HG03064 (cell line): ENCODE measurements around the gene PEPD.

Experiments used
- ATAC-seq: cut with Tn5 transposase; IDR thresholded peaks from one replicate; pipeline ENCODE4 v1.9.1; 2021; ENCODE audit warnings: low read depth; ENCODE audit not compliant: unreplicated experiment

PEPD gene

GRCh38 chr19:33513424-33513823, 8.2 kb downstream of the PEPD start:
- no peak for ATAC-seq

DNA sequence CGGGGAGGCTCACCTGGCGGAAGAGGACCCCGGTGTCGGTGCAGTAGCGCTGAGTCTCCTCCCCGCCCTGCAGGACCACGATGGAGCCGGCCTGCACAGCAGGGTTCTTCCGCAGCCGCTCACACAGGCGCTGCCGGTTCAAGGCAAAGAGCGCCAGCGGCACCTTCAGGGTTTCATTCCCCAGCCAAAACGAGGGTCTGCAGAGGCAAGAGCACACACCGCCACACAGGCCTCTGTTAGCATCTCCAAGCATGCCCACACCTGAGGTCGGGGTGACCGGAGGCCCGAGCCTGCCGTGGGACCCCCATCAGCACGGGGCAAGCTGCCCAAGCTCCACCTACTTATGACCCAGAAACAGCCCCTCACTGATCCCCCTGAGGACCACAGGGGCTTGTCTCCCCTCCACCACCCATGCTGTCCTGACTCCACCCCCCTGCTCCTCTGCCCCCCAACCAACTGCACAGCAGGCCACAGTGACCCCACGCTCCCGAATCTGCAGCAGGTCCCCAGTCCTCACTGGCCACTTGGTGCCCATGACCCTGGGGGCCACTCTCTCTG, 8.9 kb downstream of the PEPD start:
- no peak for ATAC-seq

DNA sequence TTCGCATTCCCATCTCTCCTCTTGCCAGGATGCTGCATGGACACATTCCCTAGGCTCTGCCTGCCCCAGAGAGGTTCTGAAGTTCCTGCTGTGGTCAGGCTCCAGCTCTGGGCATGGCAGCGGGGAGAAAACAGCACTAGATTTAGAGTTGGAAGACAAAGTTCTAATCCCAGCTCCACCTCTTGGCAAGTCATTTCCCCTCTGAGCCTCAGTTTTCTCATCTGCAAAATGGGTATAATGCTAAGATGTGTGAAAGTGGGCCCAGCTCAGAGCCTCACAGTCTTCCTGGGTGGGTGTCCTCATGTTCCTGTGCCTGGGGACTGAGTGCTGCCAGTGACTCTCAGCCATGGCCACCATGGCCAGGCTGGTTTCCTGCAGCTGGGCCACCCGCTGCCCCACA, 9.6 kb downstream of the PEPD start:
- ATAC-seq = no peak

- no peak for ATAC-seq
These were observed 10.2 kb downstream of the PEPD start for GRCh38 chr19:33511346-33511745.

DNA sequence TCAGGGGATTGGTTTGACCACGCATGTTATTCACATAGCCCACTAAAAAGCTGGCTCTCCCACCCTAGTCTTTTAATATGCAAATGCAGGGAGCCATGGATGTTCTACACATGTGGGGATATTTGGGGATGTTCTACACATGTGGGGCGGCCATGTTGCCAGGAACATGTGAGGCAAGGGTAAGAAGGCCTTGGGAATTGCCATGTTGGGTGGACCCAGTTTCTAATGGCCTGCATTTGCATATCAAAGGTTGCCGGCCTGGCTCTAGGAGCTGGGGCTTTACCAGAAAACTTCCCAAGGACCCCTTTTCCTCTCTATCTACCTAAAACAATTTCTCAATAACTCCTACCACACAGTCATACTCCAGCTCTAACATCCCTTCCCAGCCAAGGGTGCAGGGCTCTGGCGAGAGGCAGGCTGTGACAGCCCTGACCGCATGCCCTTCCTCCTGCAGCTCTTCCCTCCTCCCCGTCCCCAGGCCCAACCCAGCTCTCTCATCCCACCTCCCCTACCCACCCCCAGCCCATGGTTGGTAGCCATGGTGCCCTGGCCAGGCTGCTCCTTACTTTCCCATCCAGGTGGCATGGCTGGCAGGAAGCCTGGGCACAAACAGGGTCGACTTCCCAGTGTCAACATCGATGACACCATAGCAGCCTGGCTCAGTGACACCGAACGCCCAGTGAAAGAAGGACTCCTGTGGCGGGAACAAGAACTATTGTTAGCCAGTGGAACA, 11.0 kb downstream of the PEPD start:
- ATAC-seq = no peak

DNA sequence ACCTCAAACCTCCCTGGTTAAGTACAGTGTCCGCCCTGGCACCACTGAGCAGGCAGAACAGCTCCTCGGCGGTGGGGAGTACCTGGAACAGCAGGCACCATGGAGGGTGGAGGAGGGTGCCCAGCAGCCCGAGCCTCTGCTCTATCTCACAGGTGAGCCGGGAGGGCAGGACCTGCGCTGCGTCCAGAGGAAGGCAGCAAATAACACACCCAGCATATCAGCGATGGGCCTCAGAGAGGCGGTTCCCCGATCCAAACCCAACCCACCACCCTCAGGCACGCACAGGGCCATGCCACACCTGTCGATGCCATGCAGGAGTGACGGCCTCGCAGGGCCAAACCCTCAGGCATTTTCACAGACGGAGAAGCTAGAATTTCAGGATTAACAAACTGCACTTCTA, 11.8 kb downstream of the PEPD start:
- no peak for ATAC-seq

DNA sequence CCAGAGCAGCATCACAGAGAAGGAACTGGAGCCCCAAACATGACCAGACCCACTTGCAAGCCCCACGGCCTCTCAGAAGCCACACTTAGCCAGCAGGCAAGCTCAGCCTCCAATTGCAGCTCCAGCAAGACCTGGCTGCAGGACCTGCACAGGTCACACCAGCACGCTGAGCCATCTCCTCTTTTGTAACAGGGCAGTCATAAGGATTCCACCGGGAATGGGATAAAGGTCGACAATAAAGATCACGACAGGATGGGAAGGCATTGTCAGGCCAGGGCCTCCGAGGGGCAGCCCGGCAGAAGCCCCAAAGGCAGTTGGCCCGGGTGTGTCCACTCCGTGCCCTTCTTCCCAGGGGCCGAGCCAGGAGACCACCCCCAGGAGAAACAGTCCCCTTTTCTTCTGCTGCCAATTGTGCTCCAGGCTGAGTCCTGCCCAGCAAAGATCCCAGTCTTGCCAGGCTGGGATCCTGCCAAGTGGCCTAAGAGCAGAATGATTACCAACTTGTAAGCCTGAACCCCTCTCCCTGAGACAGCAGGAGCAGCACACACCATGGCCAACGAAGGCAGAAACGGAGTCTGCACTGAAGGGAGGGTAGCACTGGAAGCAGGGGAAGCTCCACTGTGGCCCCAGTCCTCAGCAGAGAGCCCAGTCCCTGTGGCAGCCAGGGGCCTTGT, 12.5 kb downstream of the PEPD start:
- ATAC-seq = no peak

- ATAC-seq = no peak
These were observed 13.2 kb downstream of the PEPD start for GRCh38 chr19:33508431-33508830.

- no peak for ATAC-seq
These were observed 13.6 kb downstream of the PEPD start for GRCh38 chr19:33508009-33508408.

GRCh38 chr19:33507021-33507956, 14.3 kb downstream of the PEPD start:
- no peak for ATAC-seq

DNA sequence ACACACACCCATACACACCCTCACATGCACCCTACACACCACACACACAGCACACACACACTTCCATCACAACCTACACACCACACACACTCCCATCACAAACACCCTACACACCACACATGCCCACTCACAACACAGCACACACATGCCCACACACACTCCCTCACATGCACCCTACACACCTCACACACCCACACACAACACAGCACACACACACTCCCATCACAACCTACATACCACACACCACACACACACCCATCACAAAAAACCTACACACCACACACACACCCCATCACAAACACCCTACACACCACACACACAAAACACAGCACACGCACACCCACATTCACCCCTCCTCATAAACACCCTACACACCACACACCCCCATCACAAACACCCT, 15.1 kb downstream of the PEPD start:
- ATAC-seq = no peak

DNA sequence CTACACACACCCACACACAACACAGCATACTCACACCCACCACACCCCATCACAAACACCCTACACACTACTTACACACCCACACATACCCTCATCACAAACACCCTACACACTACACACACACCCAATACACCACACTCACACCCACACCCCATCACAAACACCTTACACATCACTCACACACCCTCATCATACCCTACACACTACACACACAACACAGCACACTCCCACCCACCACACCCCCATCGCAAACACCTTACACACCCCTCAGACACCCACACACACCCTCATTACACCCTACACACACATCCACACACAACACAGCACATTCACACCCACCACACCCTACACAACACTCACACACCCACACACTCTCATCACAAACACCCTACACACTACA, 15.8 kb downstream of the PEPD start:
- ATAC-seq = no peak

GRCh38 chr19:33505148-33505547, 16.4 kb downstream of the PEPD start:
- ATAC-seq = no peak

DNA sequence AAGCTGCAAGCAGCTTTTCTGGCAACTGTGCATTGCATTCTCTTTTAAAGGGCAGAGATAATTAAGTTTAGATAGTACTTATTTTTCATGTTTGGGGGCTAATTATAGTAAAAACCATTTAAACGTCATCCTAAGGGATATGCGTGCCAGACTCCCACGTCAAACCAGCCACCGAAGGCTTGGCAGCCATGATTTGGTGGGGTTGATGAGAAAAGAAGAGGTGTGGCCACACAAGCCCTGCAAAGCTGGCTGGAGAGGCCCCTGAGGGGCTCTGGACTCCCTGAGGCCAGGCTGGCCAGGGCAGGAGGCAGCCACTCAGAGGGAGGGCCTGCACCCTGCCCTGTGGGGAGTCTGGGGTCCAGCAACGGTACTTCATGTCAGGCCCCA, 17.5 kb downstream of the PEPD start:
- no peak for ATAC-seq

- ATAC-seq = no peak
These were observed 18.0 kb downstream of the PEPD start for GRCh38 chr19:33503433-33504057.

DNA sequence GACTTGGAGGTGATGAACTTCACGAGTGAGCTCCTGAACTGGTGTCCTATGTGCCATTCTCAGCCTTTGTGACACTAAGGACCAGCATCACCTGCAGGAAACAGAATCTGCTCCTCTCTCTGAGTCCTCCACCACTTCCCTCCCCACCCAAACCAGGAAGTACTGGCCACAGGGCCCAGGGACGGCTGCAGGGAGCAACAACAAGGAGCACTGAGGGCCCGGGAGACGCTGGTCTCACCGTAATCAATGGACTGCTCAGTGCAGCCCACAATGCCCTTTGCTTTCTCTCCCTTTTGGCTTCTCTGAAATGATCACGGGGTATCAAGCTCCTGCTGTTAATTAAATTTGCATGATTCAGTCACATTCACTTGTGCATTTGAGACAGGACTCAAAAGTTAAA, 18.6 kb downstream of the PEPD start:
- no peak for ATAC-seq

DNA sequence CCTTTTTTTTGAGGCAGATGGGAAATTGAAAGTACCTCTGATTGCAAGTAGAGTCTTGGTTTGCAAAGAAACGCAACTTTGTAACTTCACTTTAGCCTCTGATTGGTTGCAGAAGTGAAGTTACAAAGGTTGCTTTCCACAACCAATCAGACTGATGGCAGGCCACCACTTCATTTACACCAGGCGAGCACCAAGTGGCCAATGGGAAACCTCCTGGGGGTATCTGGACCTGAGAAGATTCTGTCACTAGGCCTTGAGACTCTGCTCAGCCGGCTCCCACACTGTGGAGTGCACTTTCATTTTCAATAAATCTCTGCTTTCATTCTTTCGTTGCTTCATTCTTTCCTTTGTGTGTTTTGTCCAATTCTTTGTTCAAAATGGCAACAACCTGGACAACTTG, 19.1 kb downstream of the PEPD start:
- no peak for ATAC-seq

- no peak for ATAC-seq
These were observed 19.8 kb downstream of the PEPD start for GRCh38 chr19:33501693-33502356.

GRCh38 chr19:33500991-33501390, 20.6 kb downstream of the PEPD start:
- ATAC-seq = no peak

GRCh38 chr19:33500586-33500985, 21.0 kb downstream of the PEPD start:
- no peak for ATAC-seq
